ENCODE measurements around the gene TNK1. TPM values are rescaled to one million over a fixed set of nuclear protein-coding genes. Genes with fewer than 3 reads are reported as not detected.

Gene TNK1
- total and polyA plus RNA-seq, 9 of the 15 experiments (the other 6 are each of a cell fraction or from before 2014, with no cell fraction given): 0.28 to 5.2 (median 2.1) TPM

- 33% methylated on average over 5 of the region's 10 CpGs for WGBS (ENCODE audit: insufficient coverage, low coverage, missing lambda C conversion rate)
These were observed 28.4 kb upstream of the TNK1 start for GRCh38 chr17:7352503-7352889.

More at GRCh38 chr17:7352503-7352889, 28.4 kb upstream of the TNK1 start:
- H3K4me1 ChIP-seq (replicated peaks in 1 of 2; ENCODE audit: control insufficient read depth in 2 of 2, insufficient read depth in 2 of 2, low read length in 2 of 2): peaks cover 3 to 65% of the 10 kb centered on the region in 2 experiments; a peak in 3 of 5 replicates
- peak overlapping the region; percentile 88; the same call in 2 of the 3 replicates for H3K27ac ChIP-seq (ENCODE audit: extremely low read depth, low read depth, low read length)
- H2AFZ ChIP-seq (ENCODE audit: low read depth, low read length): peak overlapping the region; percentile 84
- H3K79me2 ChIP-seq (ENCODE audit: control insufficient read depth, insufficient read depth, low read length): peaks cover 8% of the 10 kb centered on the region
- FAIRE-seq (no peak), ATAC-seq (no peak), DNase-seq (ENCODE audit: extremely low read depth in 1 of 4, low spot score in 3 of 4) (no peak)
- H3K36me3 ChIP-seq (ENCODE audit: control insufficient read depth, insufficient read depth, low read length): no peaks in the 10 kb centered on the region
- BruUV-seq (replicated peaks): TSS peak; percentile 64
- H3K9ac ChIP-seq (ENCODE audit: insufficient read depth in 1 of 2, low read depth in 2 of 2, low read length in 2 of 2): peak overlapping the region; percentile 79 to 91
- ChIA-PET POLR2A (interaction anchor here (0.6 to 1.6 kb wide), 5 partner anchors 11 to 143 kb away, joined by 3 to 6 read pairs (median 4); partner anchors contain the start of gene ZBTB4), CTCF (ENCODE audit: low intra/inter-chr PET ratio) (interaction anchor here (0.7 kb wide), 1 partner anchor 127 kb away, joined by 4 read pairs; the partner anchor contains the start of gene ZBTB4)
- no peaks in the 10 kb centered on the region for H3K9me3 ChIP-seq (replicated peaks; ENCODE audit: control insufficient read depth, insufficient read depth, low read depth, low read length)
- no peaks in the 10 kb centered on the region for H3K27me3 ChIP-seq (ENCODE audit: control insufficient read depth in 2 of 2, insufficient read depth in 2 of 2, low read length in 2 of 2)
- TF ChIP-seq EGR1 (conservative IDR thresholded peaks at IDR 0.05): no peak
- TF ChIP-seq HDGF (IDR thresholded peaks at IDR 0.05): no peak
- TF ChIP-seq THRA (IDR thresholded peaks at IDR 0.05): no peak
- peak in 1 of 3 experiments; percentile 55; a peak in 2 of 6 replicates for TF ChIP-seq CTCF (IDR thresholded peaks at IDR 0.05 in 2 of 3, conservative IDR thresholded peaks at IDR 0.05 in 1 of 3; ENCODE audit: insufficient read depth in 2 of 3, low read depth in 1 of 3, low read length in 3 of 3)
- no peak for TF ChIP-seq ESRRB (CRISPR knock-in tag; IDR thresholded peaks at IDR 0.05; ENCODE audit: borderline replicate concordance)
- TF ChIP-seq ZNF561 (CRISPR knock-in tag; conservative IDR thresholded peaks at IDR 0.05): no peak
- no peak for TF ChIP-seq BRD4 (IDR thresholded peaks at IDR 0.05)
- no peaks in the 10 kb centered on the region for H3K9me1 ChIP-seq (ENCODE audit: control insufficient read depth, insufficient read depth, low read length)
- intact Hi-C loops (cut with micrococcal nuclease): loop anchor here (5.0 kb wide), 1 partner anchor 130 kb away; the partner anchor contains the start of genes POLR2A and SLC35G6
- H3K4me3 ChIP-seq: peak overlapping the region; percentile 72
- in situ Hi-C loops (cut with MboI): loop anchor here (10.0 kb wide), 1 partner anchor 202 kb away; the partner anchor contains the start of gene TNFSF13
- peak overlapping the region; percentile 80 for H3K4me2 ChIP-seq (ENCODE audit: insufficient read depth, low read length)
- no peaks in the 10 kb centered on the region for H4K20me1 ChIP-seq (replicated peaks; ENCODE audit: control insufficient read depth, insufficient read depth, low read length)
